GM11168 (cell line): ENCODE data around the gene TAB3.
"Not testable (repeated sequence)": the region's sequence is repeated elsewhere in the genome, so short reads cannot be mapped to it uniquely, and the experiment has no call there.

Source experiments
- in situ Hi-C: fragments of 300-500 bp; cut with MboI; formaldehyde crosslinking; loops from one replicate; pipeline ENCODE4 v1.12.0; 2022; ENCODE audit warnings: low sequenced_read_pairs; ENCODE audit not compliant: unreplicated experiment

TAB3 gene

GRCh38 chrX:30822068-30822681, 66.9 kb downstream of the TAB3 start:
- in situ Hi-C loops, result no loop called here

DNA sequence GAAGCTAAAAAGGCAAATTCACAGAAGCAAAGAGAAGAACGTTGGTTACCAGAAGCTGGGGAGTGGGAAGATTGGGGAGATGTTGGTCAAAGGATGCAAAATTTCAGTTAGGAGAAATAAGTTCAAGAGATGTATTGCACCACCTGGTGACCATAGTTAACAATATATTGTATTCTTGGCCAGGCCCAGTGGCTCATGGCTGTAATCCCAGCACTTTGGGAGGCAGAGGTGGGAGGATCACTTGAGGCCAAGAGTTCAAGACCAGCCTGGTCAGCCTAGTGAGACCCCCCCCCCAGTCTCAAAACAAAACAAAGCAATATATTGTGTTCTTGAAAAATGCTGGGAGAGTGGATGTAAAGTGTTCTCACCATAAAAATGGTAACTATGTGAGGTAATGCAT, 67.9 kb downstream of the TAB3 start:
- in situ Hi-C loops, result no loop called here

- in situ Hi-C loops, result no loop called here
Observed at GRCh38 chrX:30819080-30819479, 70.0 kb downstream of the TAB3 start.

DNA sequence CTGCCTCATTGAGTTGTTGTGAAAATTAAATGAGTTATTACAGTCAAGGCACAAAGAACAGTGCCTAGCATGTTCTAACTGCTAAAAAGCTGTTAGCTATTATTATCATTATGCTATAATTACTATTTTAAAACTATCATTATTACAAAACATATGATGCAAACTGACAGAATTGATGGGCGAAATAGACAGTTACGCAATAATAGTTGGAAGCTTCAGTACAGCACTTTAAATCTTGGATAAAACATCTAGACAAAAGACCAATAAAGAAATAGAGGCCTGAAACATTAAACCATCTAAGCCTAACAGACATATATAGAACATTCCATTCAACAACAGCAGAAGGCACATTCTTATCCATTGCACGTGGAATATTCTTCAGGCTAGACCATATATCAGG, 73.0 kb downstream of the TAB3 start:
- in situ Hi-C loops, result no loop called here

DNA sequence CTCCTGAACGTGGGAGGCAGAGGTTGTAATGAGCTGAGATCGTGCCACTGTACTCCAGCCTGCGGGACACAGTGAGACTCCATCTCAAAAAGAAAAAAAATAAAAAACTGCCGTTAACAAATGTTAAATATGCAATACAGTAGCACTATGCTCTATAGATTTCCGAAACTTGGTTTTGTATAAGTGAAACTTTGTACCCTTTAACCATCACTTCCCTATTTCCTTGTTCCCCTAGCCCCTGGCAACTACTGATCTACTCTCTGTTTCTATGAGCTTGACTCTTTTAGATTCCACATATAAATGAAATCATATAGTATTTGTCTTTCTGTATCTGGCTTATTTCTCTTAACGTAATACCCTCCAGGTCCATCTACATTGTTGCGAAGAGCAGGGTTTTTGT, 74.1 kb downstream of the TAB3 start:
- in situ Hi-C loops, result no loop called here

DNA sequence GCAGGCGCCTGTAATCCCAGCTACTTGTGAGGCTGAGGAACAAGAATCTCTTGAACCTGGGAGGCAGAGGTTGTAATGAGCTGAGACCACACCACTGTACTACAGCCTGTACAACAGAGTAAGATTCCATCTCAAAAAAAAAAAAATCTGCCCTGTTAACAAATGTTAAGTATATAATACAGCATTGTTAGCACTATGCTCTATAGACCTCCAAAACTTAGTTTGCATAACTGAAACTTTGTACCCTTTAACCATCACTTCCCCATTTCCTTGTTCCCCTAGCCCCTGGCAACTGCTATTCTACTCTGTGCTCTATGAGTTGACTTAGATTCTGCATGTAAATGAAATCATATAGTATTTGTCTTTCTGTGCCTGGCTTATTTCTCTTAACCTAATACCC, 76.7 kb downstream of the TAB3 start:
- in situ Hi-C loops, result no loop called here

- in situ Hi-C loops, result no loop called here
Observed at GRCh38 chrX:30806187-30806728, 82.8 kb downstream of the TAB3 start.

DNA sequence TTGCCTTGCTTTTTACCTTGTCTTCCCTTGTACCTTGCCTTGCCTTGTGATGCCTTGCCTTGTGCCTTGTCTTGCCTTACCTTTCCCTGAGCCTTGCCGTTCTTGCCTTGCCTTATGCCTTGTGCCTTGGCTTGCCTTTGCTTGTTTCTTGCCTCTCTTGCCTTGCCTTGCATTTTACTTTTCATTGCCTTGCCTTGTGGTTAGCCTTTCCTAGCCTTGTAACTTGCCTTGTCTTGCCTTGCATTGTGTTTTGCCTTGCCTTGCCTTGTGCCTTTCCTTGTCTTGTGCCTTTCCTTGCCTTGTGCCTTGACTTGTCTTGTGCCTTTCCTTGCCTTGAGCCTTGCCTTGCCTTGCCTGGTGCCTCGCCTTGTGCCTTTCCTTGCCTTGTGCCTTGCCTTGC, 84.6 kb downstream of the TAB3 start:
- in situ Hi-C loops, result no loop called here

DNA sequence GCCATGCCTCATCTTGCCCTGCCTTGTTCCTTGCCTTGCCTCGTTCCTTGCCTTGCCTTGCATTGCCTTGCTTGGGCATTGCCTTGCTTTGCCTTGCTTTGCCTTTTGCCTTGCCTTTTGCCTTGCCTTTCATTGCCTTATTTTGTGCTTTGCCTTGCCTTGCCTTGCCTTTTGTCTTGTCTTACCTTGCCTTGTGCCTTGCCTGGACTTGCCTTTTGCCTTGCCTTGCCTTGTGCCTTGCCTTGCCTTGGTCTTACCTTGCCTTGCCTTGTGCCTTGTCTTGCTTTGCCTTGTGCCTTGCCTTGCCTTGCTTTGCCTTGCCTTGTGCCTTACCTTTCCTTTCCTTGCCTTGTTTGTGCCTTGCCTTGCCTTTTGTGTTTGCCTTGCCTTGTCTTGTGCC, 88.2 kb downstream of the TAB3 start:
- in situ Hi-C loops, result no loop called here

DNA sequence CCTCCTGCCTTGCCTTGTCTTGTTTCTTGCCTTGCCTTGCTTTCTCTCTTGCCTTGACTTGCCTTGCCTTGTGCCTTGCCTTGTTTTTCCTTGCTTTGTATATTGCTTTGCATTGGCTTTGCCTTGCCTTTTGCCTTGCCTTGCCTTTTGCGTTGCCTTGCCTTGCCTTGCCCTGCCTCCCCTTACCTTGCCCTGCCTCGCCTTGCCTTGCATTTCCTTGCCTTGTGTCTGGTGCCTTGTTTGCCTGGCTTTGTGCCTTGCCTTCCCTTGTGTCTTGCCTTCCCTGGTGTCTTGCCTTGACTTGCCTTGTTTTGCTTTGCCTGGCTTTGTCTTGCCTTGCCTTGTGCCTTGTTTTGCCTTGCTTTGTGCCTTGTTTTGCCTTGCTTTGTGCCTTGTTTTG, 89.7 kb downstream of the TAB3 start:
- in situ Hi-C loops, result no loop called here

DNA sequence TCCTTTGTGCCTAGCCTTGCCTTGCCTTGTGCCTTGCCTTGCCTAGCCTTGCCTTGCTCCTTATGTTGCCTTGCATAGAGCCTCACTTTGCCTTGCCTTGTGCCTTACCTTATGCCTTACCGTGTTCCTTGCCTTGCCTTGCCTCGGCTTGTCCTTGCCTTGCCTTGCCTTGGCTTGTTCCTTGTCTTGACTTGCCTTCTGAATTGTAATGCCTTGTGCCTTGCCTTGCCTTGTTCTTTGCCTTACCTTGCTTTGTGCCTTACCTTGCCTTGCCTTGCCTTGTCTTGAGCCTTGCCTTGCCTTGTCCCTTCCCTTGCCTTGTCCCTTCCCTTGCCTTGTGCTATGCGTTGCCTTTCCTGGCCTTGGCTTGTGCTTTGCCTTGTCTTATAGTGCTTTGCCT, 90.2 kb downstream of the TAB3 start:
- in situ Hi-C loops, result no loop called here

GRCh38 chrX:30797301-30797700, 91.8 kb downstream of the TAB3 start:
- in situ Hi-C loops, result not testable (repeated sequence)

GRCh38 chrX:30795981-30796958, 92.8 kb downstream of the TAB3 start:
- in situ Hi-C loops, result no loop called here

- in situ Hi-C loops, result no loop called here
Observed at GRCh38 chrX:30794497-30794896, 94.6 kb downstream of the TAB3 start.

DNA sequence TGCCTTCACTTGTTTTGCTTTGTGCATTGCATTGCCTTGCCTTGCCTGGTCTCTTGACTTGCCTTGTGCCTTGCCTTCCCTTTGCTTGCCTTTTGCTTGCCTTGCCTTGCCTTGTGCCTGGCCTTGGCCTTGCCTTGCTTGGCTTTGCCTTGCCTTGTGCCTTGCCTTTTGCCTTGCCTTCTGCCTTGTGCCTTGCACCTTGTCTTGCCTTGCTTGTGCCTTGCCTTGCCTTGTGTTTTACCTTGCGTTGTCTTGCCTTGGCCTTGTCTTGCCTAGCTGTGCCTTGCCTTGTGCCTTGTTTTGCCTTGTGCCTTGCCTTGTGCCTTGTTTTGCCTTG, 95.3 kb downstream of the TAB3 start:
- in situ Hi-C loops, result no loop called here

- in situ Hi-C loops, result no loop called here
Observed at GRCh38 chrX:30793075-30793766, 95.8 kb downstream of the TAB3 start.

DNA sequence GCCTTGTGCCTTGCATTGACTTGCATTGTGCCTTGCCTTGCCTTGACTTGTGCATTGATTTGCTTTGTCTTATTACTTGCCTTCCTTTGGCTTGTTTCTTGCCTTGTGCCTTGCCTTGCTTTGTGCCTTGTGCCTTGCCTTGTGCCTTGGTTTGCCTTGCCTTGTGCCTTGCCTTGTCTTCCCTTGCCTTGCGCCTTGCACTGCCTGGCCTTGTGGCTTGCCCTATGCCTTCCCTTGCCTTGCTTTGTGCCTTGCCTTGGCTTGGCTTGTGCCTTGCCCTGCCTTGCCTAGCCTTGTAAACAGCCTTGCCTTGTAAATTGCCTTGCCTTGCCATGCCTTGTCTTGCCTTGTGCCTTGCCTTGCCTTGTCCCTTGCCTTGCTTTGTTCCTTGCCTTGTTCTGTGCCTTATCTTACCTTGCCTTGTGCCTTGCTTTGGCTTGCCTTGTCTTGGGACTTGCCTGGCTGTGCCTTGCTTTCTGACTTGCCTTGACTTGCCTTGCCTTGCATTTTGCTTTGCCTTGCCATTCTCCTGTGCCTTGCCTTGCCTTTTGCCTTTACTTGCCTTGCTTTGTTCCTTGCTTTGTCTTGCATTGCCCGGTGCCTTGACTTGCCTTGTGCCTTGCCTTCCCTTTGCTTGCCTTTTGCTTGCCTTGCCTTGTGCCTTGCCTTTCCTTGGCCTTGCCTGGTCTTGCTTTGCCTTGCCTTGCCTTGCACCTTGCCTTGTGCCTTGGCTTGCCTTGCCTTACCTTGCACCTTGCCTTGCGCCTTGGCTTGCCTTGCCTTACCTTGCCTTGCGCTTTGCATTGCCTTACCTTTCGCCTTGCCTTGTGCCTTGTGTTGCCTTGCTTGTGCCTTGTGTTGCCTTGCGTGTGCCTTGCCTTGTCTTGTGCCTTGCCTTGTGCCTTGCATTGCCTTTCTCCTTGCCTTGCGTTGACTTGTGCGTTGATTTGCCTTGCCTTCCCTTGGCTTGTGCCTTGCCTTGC, 97.5 kb downstream of the TAB3 start:
- in situ Hi-C loops, result no loop called here

DNA sequence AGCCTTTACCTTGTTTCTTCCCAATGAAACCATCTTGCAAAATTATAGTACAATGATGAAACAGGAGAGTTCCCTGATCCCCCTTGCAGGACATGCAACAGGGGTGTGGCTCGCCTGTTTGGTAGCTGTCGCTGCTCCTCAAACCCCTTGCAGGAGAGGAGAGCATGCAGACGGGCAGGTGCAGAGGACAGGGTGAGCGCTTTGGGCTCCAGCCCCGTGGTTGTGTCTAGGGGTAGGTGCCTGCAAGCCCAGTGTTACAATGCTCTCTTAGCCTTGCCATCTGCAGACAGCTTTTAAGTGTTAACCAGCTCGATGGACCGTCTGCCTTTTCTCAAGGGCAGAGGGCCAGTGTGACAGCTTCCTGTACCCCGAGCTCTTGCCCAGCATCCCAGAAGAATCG, 102.0 kb downstream of the TAB3 start:
- in situ Hi-C loops, result no loop called here

- in situ Hi-C loops, result no loop called here
Observed at GRCh38 chrX:30786374-30786773, 102.7 kb downstream of the TAB3 start.
